Measurements from ENCODE around the gene CRLF3.
"Not testable (repeated sequence)": the region's sequence is repeated elsewhere in the genome, so short reads cannot be mapped to it uniquely, and the experiment has no call there.

CRLF3 gene

DNA sequence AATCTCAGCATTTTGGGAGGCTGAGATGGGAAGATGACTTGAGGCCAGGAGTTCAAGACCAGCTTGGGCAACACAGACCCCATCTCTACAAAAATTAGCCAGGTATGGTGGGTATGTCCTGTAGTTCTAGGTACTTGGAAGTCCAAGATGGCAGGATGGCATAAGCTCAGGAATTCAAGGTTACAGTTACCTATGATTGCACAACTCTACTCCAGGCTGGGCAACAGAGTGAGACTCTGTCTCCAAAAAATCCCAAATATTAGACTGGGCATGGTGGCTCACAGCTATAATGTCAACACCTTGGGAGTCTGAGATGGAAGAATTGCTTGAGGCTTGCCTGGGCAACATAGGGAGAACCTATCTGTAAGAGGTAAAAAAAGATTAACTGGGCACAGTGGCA lies 63.4 kb downstream of the CRLF3 start:
- TF ChIP-seq, protein P1, sequence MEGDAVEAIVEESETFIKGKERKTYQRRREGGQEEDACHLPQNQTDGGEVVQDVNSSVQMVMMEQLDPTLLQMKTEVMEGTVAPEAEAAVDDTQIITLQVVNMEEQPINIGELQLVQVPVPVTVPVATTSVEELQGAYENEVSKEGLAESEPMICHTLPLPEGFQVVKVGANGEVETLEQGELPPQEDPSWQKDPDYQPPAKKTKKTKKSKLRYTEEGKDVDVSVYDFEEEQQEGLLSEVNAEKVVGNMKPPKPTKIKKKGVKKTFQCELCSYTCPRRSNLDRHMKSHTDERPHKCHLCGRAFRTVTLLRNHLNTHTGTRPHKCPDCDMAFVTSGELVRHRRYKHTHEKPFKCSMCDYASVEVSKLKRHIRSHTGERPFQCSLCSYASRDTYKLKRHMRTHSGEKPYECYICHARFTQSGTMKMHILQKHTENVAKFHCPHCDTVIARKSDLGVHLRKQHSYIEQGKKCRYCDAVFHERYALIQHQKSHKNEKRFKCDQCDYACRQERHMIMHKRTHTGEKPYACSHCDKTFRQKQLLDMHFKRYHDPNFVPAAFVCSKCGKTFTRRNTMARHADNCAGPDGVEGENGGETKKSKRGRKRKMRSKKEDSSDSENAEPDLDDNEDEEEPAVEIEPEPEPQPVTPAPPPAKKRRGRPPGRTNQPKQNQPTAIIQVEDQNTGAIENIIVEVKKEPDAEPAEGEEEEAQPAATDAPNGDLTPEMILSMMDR (IDR thresholded peaks at IDR 0.05; ENCODE audit: insufficient read depth, missing control alignments): no peak
- FAIRE-seq (no peak), DNase-seq (ENCODE audit: insufficient read length, low spot score) (no peak)

DNA sequence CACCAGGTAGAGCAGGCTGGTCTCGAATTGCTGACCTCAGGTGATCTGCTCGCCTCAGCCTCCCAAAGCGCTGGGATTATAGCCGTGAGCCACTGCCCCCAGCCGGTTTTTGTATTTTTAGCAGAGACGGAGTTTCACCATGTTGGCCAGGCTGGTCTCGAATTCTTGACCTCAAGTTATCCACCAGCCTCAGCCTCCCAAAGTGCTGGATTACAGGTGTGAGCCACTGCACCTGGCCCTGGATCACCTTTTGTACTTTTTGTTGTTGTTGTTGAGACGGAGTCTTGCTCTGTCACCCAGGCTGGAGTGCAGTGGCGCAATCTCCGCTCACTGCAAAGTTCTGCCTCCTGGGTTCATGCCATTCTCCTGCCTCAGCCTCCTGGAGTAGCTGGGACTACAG lies 71.2 kb downstream of the CRLF3 start:
- FAIRE-seq; DNase-seq (ENCODE audit: insufficient read length, low spot score): not testable (repeated sequence)

DNA sequence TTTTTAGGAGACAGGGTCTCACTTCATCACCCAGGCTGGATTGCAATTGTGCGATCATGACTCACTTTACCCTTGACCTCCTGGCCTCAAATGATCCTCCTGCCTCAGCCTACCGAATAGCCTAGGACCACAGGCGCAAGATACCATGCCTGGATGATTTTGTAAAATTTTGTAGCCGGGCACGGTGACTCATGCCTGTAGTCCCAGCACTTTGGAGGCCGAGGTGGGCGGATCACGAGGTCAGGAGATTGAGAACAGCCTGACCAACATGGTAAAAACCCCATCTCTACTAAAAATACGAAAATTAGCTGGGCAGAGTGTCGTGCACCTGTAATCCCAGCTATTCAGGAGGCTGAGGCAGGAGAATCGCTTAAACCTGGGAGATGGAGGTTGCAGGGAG lies 73.5 kb downstream of the CRLF3 start:
- DNase-seq (ENCODE audit: insufficient read length, low spot score); FAIRE-seq: not testable (repeated sequence)

DNA sequence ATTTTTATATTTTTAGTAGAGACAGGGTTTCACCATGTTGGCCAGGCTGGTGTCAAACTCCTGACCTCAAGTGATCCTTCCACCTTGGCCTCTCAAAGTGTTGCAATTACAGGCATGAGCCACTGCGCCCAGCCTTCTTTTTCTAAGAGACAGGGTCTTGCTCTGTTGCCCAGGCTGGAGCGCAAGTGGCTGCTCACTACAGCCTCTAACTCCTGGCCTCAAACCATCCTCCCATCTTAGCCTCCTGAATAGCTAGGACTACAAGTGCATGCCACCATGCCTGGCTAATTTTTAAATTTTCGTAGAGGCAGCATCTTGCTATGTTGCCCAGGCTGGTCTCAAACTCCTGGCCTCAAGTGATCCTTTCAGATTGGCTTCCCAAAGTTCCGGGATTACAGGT lies 76.9 kb downstream of the CRLF3 start:
- not testable (repeated sequence) for FAIRE-seq; DNase-seq (ENCODE audit: insufficient read length, low spot score)

DNA sequence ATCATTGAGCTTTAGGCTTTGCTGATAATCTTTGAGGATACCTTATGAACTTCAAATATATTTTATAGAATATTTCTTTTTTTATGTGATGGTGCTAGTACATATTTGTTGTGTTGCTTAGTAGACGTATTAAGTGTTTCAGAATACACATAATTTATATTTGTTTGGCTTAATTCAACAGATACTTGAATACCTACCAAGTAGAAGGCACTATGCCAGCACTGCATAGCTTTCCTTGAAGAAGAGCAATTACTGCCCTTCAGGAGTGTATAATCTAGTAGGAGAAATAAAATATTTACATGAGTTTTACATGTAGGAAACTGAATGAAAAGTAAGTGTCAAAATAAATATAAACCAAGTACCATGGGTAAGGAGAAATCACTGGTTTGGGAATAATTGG lies 81.8 kb downstream of the CRLF3 start:
- FAIRE-seq; DNase-seq (ENCODE audit: insufficient read length, low spot score): not testable (repeated sequence)

DNA sequence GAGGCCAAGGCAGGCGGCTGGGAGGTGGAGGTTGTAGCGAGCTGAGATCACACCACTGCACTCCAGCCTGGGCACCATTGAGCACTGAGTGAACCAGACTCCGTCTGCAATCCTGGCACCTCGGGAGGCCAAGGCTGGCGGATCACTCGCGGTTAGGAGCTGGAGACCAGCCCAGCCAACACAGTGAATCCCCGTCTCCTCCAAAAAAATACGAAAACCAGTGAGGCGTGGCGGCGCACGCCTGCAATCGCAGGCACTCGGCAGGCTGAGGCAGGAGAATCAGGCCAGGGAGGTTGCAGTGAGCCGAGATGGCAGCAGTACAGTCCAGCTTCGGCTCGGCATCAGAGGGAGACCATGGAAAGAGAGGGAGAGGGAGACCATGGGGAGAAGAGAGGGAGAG lies 88.1 kb downstream of the CRLF3 start:
- DNase-seq (ENCODE audit: insufficient read length, low spot score); FAIRE-seq: not testable (repeated sequence)

DNA sequence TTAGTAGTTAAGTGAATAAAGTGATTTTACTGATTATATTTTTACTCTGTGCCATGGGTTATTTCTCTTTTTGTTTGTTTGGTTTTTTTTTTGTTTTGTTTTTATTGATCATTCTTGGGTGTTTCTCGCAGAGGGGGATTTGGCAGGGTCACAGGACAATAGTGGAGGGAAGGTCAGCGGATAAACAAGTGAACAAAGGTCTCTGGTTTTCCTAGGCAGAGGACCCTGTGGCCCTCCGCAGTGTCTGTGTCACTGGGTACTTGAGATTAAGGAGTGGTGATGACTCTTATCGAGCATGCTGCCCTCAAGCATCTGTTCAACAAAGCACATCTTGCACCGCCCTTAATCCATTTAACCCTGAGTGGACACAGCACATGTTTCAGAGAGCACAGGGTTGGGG lies 88.8 kb downstream of the CRLF3 start:
- not testable (repeated sequence) for FAIRE-seq

DNA sequence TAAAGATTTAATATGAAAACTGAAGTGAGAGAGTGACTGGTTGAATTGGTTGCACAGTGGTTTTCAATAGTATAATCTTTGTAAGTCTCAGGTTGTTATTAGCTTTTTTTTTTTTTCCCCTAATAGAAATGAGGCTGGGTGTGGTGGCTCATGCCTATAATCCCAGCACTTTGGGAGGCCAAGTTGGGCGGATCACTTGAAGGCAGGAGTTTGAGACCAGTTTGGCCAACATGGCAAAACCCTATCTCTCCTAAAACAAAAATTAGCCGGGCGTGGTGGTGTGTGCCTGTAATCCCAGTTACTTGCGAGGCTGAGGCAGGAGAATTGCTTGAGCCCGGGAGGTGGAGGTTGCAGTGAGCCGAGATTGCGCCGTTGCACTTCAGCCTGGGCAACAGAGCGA lies 89.3 kb downstream of the CRLF3 start:
- not testable (repeated sequence) for DNase-seq (ENCODE audit: insufficient read length, low spot score); FAIRE-seq

More for the DNA sequence above, 88.8 kb downstream of the CRLF3 start:
- not testable (repeated sequence) for DNase-seq (ENCODE audit: insufficient read length, low spot score)

DNA sequence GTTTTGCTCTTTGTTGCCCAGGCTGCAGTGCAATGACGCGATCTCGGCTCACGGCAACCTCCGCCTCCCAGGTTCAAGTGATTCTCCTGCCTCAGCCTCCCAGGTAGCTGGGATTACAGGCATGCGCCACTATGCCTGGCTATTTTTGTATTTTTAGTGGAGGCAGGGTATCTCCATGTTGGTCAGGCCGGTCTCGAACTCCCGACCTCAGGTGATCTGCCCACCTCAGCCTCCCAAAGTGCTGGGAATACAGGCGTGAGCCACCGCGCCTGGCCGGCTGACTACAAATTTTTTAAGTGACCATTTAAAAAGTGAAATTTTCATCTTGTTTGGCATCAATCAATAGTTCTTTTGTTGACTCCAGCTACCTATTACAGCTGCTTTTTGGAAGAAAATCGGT lies 90.3 kb downstream of the CRLF3 start:
- not testable (repeated sequence) for DNase-seq (ENCODE audit: insufficient read length, low spot score); FAIRE-seq

Measured in D721Med (cell line).